GM19240 (cell line): ENCODE data around the gene BCL6.

Source experiments
- DNase-seq: peaks from one replicate; pipeline ENCODE4 v3.0.0; 2011; ENCODE audit warnings: low spot score; ENCODE audit not compliant: insufficient read length

The BCL6 gene

GRCh38 chr3:187762792-187763191, 17.5 kb upstream of the BCL6 start:
- DNase-seq, result no peak

- no peak for DNase-seq
These were observed 14.3 kb upstream of the BCL6 start for GRCh38 chr3:187759601-187760000.

GRCh38 chr3:187758318-187758955, 13.2 kb upstream of the BCL6 start:
- DNase-seq, result no peak

- no peak for DNase-seq
These were observed 8.2 kb upstream of the BCL6 start for GRCh38 chr3:187753516-187753915.

GRCh38 chr3:187750513-187751123, 5.3 kb upstream of the BCL6 start:
- DNase-seq, result no peak

- no peak for DNase-seq
These were observed 4.8 kb upstream of the BCL6 start for GRCh38 chr3:187750006-187750512.

GRCh38 chr3:187748050-187748481, 2.8 kb upstream of the BCL6 start:
- DNase-seq, result no peak

GRCh38 chr3:187747506-187747905, 2.2 kb upstream of the BCL6 start:
- no peak for DNase-seq

GRCh38 chr3:187746442-187747281, 1.4 kb upstream of the BCL6 start:
- no peak for DNase-seq

GRCh38 chr3:187746059-187746441, 782 bp upstream of the BCL6 start:
- DNase-seq, result no peak

- no peak for DNase-seq
These were observed 808 bp downstream of the BCL6 start for GRCh38 chr3:187744169-187745151.

- DNase-seq, result no peak
These were observed 1.8 kb downstream of the BCL6 start for GRCh38 chr3:187743195-187744141.

GRCh38 chr3:187742351-187743171, 2.7 kb downstream of the BCL6 start:
- no peak for DNase-seq

GRCh38 chr3:187741403-187742350, 3.6 kb downstream of the BCL6 start:
- no peak for DNase-seq

GRCh38 chr3:187740421-187741399, 4.6 kb downstream of the BCL6 start:
- DNase-seq, result no peak

GRCh38 chr3:187739561-187740332, 5.5 kb downstream of the BCL6 start:
- no peak for DNase-seq
